Adrenal gland (tissue), 12 donors: ENCODE data around the gene ABHD11. TPM values are rescaled to one million over a fixed set of nuclear protein-coding genes. Genes with fewer than 3 reads are reported as not detected.

Experiments used
- DNase-seq, 7 donors: peaks; one replicate each; pipeline ENCODE4 v3.0.0-alpha.2; 2019 to 2020
- H3K27ac ChIP-seq, 5 donors: fragments of 200-600 bp; sonication (generic) in 4 of 5; 1 replicate in 3 of 5; 2 replicates in 2 of 5; pipeline versions ENCODE4 v1.5.1 to v1.8.0; 2016 to 2020; ENCODE audit warnings: mild to moderate bottlenecking in 1 of 5
- H3K27me3 ChIP-seq: fragments of 200-600 bp; 2 replicates; pipeline ENCODE4 v1.8.0; 2021
- H3K36me3 ChIP-seq, 2 donors: fragments of 200-600 bp; replicated peaks in 1 of 2; 1 replicate in 1 of 2; 2 replicates in 1 of 2; pipeline versions ENCODE4 v1.5.1 to v1.8.0; 2018 to 2022
- H3K4me1 ChIP-seq, 2 donors: fragments of 200-600 bp; replicated peaks in 1 of 2; 1 replicate in 1 of 2; 2 replicates in 1 of 2; pipeline versions ENCODE4 v1.5.1 to v1.8.0; 2018 to 2021
- H3K4me3 ChIP-seq, 4 donors: fragments of 200-600 bp; sonication (generic) in 3 of 4; one replicate each; pipeline ENCODE4 v1.5.1; 2016 to 2018
- H3K9me3 ChIP-seq, 3 donors: fragments of 200-600 bp; sonication (generic) in 1 of 3; replicated peaks in 1 of 3; 1 replicate in 2 of 3; 2 replicates in 1 of 3; pipeline versions ENCODE4 v1.5.1 to v1.8.0; 2016 to 2021
- CTCF ChIP-seq, 6 experiments: fragments of 450-650 bp in 4 of 6; fragments of 200-600 bp in 2 of 6; sonication (generic) in 1 of 6; IDR thresholded peaks; 1 replicate in 5 of 6; 2 replicates in 1 of 6; pipeline versions ENCODE4 v1.5.1 to v1.8.0; 2016 to 2021; ENCODE audit warnings: antibody characterized with exemption in 6 of 6, mild to moderate bottlenecking in 2 of 6, moderate library complexity in 1 of 6
- POLR2A ChIP-seq, 2 donors: fragments of 450-650 bp; IDR thresholded peaks; one replicate each; pipeline ENCODE4 v1.6.1; 2017; ENCODE audit warnings: antibody characterized with exemption in 2 of 2, mild to moderate bottlenecking in 2 of 2, moderate library complexity in 1 of 2
- WGBS, 4 donors: extraction: QIAGEN DNeasy Blood & Tissue Kit in 2 of 4; methylation state at CpG; one replicate each; pipeline versions ENCODE4 v1.1.5 to v1.1.7; 2013 to 2017; 5-methylcytosine and 5-hydroxymethylcytosine counted together
- intact Hi-C, 2 donors: fragments of 100-400 bp; cut with DNase I; formaldehyde crosslinking; loops; one replicate each; pipeline versions ENCODE4 v1.14.1 to v1.15.0; 2022 to 2023
- polyA plus RNA-seq, 3 donors: library from polyadenylated mRNA; stranded (reverse); fragments of 200-250 nt in 2 of 3; fragments of 350-450 nt in 1 of 3; fragmentation: Illumina TruSeq in 1 of 3; extraction: RNeasy Lipid Tissue Mini Kit (QIAGEN cat#74804) in 1 of 3; gene quantifications; one replicate each; pipeline ENCODE4 v1.2.3, GENCODE V29; 2013 to 2014
- total RNA-seq, 9 donors: library from RNA; depleted of rRNA in 4 of 9; stranded (reverse); fragments of >200 nt in 4 of 9; fragments of 120-200 nt in 1 of 9; fragmentation: NEBNext Ultra II Directional in 1 of 9; extraction: Animal tissue kit (Norgen Biotek cat#: 25700) in 1 of 9; gene quantifications; one replicate each; pipeline versions ENCODE4 v1.1.0 to v1.2.4, GENCODE V29; 2013 to 2023
- donor health status: healthy with polysubstance abuse.
- donor health status: Bipolar disorder and iron deficiency.
- donor health status: DM: yes; HTN: yes; CAD: no.
- donor health status: DM: no; HTN: no; CAD: no.
- donor health status: DM: no; HTN: no; CAD: no.
- donor health status: DM: yes; HTN: yes; CAD: no.

Gene ABHD11
- total and polyA plus RNA-seq, 12 donors: 13.0 to 41.6 (median 18.4) TPM

DNA sequence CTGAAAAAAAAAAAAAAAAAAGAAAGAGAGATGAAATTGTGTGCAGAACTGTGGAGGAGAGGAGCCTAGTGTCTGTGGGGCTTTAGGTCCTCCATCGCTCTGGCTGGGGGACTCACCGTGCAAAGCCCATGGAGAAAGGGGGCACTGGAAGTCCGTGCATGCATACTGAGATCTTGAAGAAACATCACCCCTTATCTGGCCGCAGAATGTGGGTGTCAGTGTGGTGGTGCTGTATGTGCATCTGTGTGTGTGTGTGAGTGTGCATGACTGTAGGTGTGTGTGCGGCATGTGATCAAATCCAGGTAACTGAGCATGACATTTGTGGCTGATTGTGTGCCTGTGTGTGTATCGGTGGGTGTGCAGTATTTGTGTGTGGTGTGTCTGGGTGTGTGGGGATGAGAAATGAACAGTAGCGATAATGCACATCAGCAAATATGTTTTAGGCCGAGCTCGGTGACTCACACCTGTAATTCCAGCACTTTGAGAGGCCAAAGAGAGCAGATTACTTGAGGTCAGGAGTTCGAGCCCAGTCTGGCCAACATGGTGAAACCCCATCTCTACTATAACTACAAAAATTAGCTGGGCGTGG is 40.3 kb upstream of the ABHD11 start:
- WGBS, 4 donors: 87 to 91% (median 90%) methylated on average over 11 of the region's 11 CpGs
- intact Hi-C loops: no loop called here
- H3K27ac ChIP-seq: no peak overlapping the region
- TF ChIP-seq POLR2A (IDR thresholded peaks at IDR 0.05) (no peak), CTCF (IDR thresholded peaks at IDR 0.05) (no peak)
- no peaks in the 10 kb centered on the region for H3K4me1 ChIP-seq
- H3K9me3 ChIP-seq: no peaks in the 10 kb centered on the region
- H3K27me3 ChIP-seq: no peaks in the 10 kb centered on the region
- no peak for DNase-seq
- no peak overlapping the region for H3K4me3 ChIP-seq
- no peaks in the 10 kb centered on the region for H3K36me3 ChIP-seq

- Histone ChIP-seq H3K27me3 (peaks cover 11% of the 10 kb centered on the region), H3K36me3 (no peaks in the 10 kb centered on the region), H3K4me1 (peaks cover 0 to 7% of the 10 kb centered on the region in 2 donors), H3K4me3 (no peak overlapping the region), H3K27ac (no peak overlapping the region), H3K9me3 (no peaks in the 10 kb centered on the region)
- intact Hi-C loops: no loop called here
- DNase-seq: no peak
- 0 to 22% (median 13%) methylated on average over 1 of the region's 1 CpG for WGBS, 4 donors
- TF ChIP-seq CTCF (IDR thresholded peaks at IDR 0.05) (no peak), POLR2A (IDR thresholded peaks at IDR 0.05) (no peak)
These were observed 36.3 kb upstream of the ABHD11 start for GRCh38 chr7:73774923-73775322.

DNA sequence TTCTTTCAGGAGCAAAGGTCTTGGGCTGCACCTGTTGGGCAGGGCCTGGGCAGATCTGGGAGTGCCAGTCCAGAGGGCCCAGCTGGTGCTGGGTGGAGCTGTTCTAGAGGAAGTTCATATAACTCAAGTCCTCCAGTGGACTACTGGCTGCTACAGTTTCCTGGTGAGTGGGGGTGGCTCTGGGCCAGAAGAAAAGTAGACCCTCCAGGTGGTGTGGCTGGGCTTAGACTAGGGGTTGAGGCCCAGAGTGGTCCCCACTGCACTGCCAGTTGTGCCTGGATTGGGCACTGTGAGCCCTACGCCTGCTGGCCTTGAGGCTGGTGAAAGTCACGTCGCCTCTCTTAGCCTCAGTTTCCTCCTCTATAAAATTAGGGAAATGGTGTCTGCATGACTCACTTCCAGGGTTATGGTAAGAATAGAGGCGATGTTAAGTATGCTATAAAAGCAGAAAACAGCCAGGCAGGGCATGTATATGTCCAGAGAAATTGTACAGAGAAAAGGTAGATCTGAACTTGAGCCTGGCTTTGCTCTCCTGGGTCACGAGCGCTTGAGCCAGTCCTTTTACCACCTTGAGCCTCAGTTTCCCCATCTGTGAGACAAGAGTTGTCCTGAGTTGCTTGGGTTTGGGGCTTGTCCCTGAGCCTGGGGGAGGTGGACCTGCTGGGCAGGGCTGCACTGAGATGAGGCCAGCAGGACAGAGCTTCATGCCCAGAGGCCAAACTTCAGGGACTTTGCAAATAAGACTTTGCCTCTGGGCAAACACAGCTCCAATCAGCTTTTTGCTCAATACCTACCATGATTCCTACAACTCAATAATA is 35.3 kb upstream of the ABHD11 start:
- Histone ChIP-seq H3K27ac (no peak overlapping the region), H3K4me3 (no peak overlapping the region), H3K27me3 (peaks cover 18% of the 10 kb centered on the region), H3K9me3 (no peaks in the 10 kb centered on the region), H3K36me3 (no peaks in the 10 kb centered on the region), H3K4me1 (peaks cover 0 to 8% of the 10 kb centered on the region in 2 donors)
- TF ChIP-seq CTCF (IDR thresholded peaks at IDR 0.05) (no peak), POLR2A (IDR thresholded peaks at IDR 0.05) (no peak)
- DNase-seq: no peak
- intact Hi-C loops: no loop called here
- WGBS, 4 donors: 84 to 87% (median 87%) methylated on average over 6 of the region's 6 CpGs

- DNase-seq: no peak
- Histone ChIP-seq H3K4me1 (peaks cover 0 to 8% of the 10 kb centered on the region in 2 donors), H3K27me3 (peaks cover 26% of the 10 kb centered on the region), H3K27ac (no peak overlapping the region), H3K36me3 (no peaks in the 10 kb centered on the region), H3K4me3 (no peak overlapping the region), H3K9me3 (no peaks in the 10 kb centered on the region)
- TF ChIP-seq POLR2A (IDR thresholded peaks at IDR 0.05): no peak
- no peak for TF ChIP-seq CTCF (IDR thresholded peaks at IDR 0.05)
- 56 to 68% (median 63%) methylated on average over 17 of the region's 17 CpGs for WGBS, 4 donors
- intact Hi-C loops: no loop called here
These were observed 32.5 kb upstream of the ABHD11 start for GRCh38 chr7:73770860-73771670.
